Rectal smooth muscle tissue (tissue), 1 donor: ENCODE data around the gene LILRB4.
"Not testable (repeated sequence)": the region's sequence is repeated elsewhere in the genome, so short reads cannot be mapped to it uniquely, and the experiment has no call there.

Source experiments
- H3K27ac ChIP-seq: one replicate; pipeline ENCODE4 v1.7.0; 2013; ENCODE audit warnings: low read depth, low read length, inconsistent platforms
- H3K27me3 ChIP-seq: one replicate; pipeline ENCODE4 v1.7.0; 2013; ENCODE audit warnings: low read length; ENCODE audit not compliant: control insufficient read depth, insufficient read depth
- H3K36me3 ChIP-seq: one replicate; pipeline ENCODE4 v1.7.0; 2013; ENCODE audit warnings: low read length; ENCODE audit not compliant: control insufficient read depth, insufficient read depth
- H3K4me1 ChIP-seq: one replicate; pipeline ENCODE4 v1.7.0; 2013; ENCODE audit warnings: low read length; ENCODE audit not compliant: control insufficient read depth, insufficient read depth
- H3K4me3 ChIP-seq: one replicate; pipeline ENCODE4 v1.7.0; 2013; ENCODE audit warnings: low read length
- H3K9ac ChIP-seq: one replicate; pipeline ENCODE4 v1.7.0; 2013; ENCODE audit warnings: low read length

LILRB4 gene

DNA sequence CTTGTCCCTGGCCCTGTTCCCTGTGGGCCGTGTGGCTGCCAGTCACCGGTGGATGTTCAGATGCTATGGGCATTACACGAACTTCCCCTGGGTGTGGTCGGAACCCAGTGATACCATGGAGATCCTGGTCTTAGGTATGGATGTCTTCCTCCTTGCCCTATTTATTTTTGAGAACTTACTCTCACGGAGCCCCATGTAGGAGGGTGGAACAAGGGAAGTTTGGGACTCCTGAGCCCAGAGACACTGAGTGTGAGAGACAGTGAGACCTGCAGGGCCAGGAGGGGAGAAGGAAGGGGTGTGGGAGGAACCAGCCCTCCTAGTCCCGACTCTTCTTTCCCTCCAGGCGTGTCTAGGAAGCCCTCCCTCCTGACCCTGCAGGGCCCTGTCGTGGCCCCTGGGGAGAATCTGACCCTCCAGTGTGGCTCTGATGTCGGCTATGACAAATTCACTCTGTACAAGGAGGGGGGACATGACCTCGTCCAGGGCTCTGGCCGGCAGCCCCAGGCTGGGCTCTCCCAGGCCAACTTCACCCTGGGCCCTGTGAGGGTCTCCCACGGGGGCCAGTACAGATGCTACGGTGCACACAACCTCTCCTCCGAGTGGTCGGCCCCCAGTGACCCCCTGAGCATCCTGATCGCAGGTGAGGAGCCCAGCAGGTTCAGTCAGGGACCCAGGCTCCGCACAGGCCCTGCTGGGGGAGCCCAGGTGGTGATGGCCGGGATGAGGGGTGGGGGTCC, 46.6 kb downstream of the LILRB4 start:
- Histone ChIP-seq H3K27ac (no peak overlapping the region), H3K36me3 (no peaks in the 10 kb centered on the region), H3K27me3 (no peaks in the 10 kb centered on the region), H3K9ac (no peak overlapping the region), H3K4me3 (no peak overlapping the region), H3K4me1 (no peaks in the 10 kb centered on the region)

DNA sequence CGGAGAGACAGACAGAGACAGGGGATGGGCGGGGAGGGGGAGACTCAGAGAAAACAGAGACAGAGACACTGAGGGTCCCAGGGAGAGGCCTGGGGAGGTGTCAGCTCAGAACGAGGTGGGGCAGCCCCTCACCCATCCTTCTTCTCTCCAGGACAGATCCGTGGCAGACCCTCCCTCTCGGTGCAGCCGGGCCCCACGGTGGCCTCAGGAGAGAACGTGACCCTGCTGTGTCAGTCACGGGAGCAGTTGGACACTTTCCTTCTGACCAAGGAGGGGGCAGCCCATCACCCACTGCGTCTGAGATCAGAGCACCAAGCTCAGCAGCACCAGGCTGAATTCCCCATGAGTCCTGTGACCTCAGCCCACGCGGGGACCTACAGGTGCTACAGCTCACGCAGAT, 47.2 kb downstream of the LILRB4 start:
- not testable (repeated sequence) for H3K27me3 ChIP-seq, H3K9ac ChIP-seq, H3K4me1 ChIP-seq, H3K4me3 ChIP-seq, H3K36me3 ChIP-seq, H3K27ac ChIP-seq
